ENCODE data around the gene BIRC7. TPM values are rescaled to one million over a fixed set of nuclear protein-coding genes. Genes with fewer than 3 reads are reported as not detected.

Gene BIRC7, protein sequence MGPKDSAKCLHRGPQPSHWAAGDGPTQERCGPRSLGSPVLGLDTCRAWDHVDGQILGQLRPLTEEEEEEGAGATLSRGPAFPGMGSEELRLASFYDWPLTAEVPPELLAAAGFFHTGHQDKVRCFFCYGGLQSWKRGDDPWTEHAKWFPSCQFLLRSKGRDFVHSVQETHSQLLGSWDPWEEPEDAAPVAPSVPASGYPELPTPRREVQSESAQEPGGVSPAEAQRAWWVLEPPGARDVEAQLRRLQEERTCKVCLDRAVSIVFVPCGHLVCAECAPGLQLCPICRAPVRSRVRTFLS
- total RNA-seq: not detected

DNA sequence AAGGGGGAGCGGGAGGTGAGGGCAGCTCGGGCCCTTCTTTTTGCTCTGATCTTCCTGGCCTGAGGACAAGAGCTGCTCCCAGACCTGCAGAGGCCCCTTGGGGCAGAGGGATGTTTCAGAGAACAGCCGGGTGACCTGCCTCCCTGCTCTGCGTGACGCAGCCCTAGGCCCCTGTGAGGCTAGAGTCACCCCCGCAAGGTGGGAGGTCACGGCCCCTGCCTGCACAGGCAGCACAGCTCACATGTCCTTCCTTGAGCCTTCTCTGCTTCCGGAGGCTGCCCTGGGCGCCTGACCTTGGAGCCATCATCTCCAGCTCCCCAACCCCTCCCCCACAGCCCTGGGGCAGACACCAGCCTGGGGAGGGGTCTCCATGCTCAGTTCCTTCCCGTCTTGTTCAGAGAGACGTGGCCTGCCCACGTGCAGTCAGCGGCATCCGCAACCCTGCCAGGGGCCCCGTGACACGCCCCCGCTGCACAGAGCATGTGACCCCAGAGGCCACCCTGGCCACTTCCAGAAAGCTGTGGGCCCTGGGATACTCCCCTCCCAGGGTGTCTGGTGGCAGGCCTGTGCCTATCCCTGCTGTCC is at the start of gene BIRC7:
TSS of gene BIRC7 (plus strand) at position 507 of the 585 bp plus-strand sequence. CDS start 192 bp downstream, outside the sequence.

DNA sequence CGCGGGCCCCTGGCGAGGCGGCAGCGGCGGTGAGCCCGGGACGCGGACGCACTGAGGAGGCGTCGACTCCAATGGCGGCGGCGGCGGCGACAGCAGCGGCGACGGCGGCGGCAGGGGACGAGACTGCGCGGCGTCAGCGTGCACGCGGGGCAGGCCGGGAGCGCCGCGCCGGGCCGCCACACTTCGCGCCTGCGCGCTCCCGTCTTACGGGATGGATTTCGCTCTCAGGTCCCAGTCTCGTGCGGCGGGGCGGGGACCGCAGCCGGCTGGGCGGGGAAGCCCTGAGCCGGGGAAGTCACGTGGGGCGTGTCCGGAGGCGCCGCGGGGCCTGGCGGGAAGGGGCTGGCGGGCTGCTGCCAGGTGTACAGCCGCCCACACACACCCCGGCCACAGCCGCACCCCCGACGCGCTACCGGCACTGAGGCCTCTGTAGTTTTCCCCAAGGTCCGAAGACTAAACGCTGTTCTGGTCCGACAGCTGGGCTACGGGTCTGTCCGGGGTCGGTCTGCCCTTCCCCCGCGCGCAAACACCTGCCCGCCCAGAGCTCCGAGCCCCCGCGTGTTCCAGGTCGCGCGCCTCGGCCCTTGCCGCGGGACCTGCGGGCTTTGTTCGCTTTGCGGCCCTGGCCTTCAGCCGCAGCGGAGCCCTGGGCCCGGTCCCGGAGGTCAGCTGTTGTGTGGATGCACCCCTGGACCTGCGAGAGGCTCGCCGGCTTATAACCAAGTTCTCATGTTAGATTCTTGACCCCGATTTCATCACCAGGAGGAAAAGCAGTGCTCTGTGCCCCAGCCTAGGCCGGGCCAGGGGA is 19.5 kb upstream of the BIRC7 start, which contains the start of gene YTHDF1:
TSS of gene YTHDF1 (minus strand) at position 91 of the 808 bp plus-strand sequence. CDS start 239 bp downstream, outside the sequence.

DNA sequence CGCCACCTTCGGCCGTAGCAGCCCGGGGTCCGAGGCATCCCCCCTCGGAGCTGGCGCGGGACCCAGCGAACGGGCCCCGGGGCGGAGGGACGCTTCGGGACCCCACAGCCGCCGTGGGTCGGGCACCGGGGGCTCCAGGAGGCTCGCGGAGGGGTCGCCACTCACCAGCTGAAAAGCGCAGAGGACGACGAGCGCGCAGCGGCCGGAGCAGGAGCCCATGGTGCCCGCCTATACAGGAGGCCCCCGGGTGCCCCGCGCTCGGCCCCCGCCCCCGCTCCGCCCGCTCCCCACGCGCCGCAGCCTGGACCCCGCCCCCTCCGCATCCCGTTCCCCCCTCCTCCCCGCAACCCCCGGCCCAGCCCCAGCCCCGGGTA is 18.5 kb downstream of the BIRC7 start, which contains the start of gene NKAIN4:
TSS of gene NKAIN4 (minus strand) at position 232 of the 374 bp plus-strand sequence. CDS start at position 219, 13 bp downstream.

DNA sequence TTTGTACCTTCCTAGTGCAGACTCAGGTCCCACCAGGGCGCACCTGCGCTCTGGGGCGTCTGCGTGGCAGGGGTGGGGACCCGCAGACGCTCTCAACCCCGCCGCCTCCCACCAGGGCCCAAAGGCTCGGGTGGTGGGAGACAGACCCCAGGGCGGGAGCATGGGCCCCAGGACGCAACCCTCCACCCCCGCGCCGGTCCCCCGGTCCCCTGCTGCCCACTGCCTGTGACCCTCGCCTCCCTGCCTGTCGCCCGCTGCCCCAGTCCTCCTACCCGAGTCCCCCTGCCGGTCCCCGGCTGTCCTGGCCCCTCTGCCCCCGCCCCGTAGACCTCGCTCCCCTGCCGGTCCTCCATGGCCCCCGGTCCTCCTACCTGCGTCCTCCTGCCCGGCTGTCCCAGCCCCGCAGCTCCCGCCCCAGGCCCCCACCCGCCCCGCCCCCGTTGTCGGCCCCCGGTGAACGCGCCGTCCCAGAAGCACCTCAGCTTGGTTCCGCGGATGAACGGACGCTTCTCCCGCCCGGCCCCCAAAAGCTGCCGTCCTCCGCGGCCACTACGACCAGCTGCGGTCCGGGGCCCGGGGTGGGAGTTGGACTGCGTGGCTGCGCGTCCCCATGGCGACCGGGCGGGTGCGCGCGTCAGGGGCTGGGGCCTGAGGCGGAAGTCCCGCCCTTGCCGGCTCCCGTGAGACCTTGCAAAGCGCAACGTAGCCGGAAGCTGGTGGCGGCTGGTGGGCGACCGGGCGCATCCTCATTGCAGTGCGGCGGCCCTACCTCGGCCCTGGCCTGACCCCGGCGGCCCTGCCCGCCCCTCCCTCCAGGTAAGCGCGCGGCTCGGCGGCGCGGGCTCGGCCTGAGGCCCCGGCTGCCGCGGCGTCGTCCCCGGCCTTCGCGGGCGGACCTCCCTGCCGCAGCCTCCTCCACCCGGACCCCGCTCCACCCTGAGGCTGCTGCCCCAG is 36.7 kb downstream of the BIRC7 start, which contains the start of gene ARFGAP1:
TSS of gene ARFGAP1 (plus strand) at position 709 of the 954 bp plus-strand sequence. CDS start 2,768 bp downstream, outside the sequence.

Small RNAs within 50 kb of the gene (small RNA-seq; reads per million reads assigned to genes)
- not detected for gene MIR3196 (ENCODE audit: low replicate concordance)
- gene MIR4326 (ENCODE audit: low replicate concordance): 0.64 reads per million, percentile 57 among the genes with 10 or more reads in this experiment

Other genes starting within 250 kb of the BIRC7 start
- 0.94 TPM for gene BHLHE23, start 228.9 kb upstream of the BIRC7 start, total RNA-seq
- 24.4 TPM for gene YTHDF1, start 19.8 kb upstream of the BIRC7 start, total RNA-seq
- gene NKAIN4, start 18.6 kb downstream of the BIRC7 start, total RNA-seq: 17.8 TPM
- gene ARFGAP1, start 36.9 kb downstream of the BIRC7 start, total RNA-seq: 58.2 TPM
- gene COL20A1, start 57.3 kb downstream of the BIRC7 start, total RNA-seq: 5.0 TPM
- 21.0 TPM for gene CHRNA4, start 125.4 kb downstream of the BIRC7 start, total RNA-seq
- gene KCNQ2, start 236.8 kb downstream of the BIRC7 start, total RNA-seq: 250 TPM

Data from parietal lobe (tissue), 2 donors.